Fibroblast of mammary gland (primary cell): Measurements from ENCODE around the gene SPINDOC.
A peak's percentile ranks its signal among the peaks of the same experiment; 100 is the strongest.

Source experiments
- DNase-seq: peaks from one replicate; pipeline ENCODE4 v3.0.0-alpha.2; 2010; ENCODE audit warnings: low read depth
- H3K4me3 ChIP-seq: 2 replicates; pipeline ENCODE4 v1.5.1; 2011; ENCODE audit warnings: low read depth, mild to moderate bottlenecking, low read length, moderate library complexity; ENCODE audit not compliant: control insufficient read depth
- CTCF ChIP-seq: conservative IDR thresholded peaks from 2 replicates; pipeline ENCODE4 v1.5.1; 2011; ENCODE audit warnings: low read depth, low read length, inconsistent platforms; ENCODE audit not compliant: control insufficient read depth, insufficient read depth

SPINDOC gene

GRCh38 chr11:63845303-63845702, 32.0 kb downstream of the SPINDOC start:
- TF ChIP-seq CTCF = no peak
- no peak overlapping the region for H3K4me3 ChIP-seq
- peak; percentile 86 for DNase-seq

- TF ChIP-seq CTCF = no peak
- no peak for DNase-seq
- no peak overlapping the region for H3K4me3 ChIP-seq
These were observed 32.7 kb downstream of the SPINDOC start for GRCh38 chr11:63845911-63846310.

DNA sequence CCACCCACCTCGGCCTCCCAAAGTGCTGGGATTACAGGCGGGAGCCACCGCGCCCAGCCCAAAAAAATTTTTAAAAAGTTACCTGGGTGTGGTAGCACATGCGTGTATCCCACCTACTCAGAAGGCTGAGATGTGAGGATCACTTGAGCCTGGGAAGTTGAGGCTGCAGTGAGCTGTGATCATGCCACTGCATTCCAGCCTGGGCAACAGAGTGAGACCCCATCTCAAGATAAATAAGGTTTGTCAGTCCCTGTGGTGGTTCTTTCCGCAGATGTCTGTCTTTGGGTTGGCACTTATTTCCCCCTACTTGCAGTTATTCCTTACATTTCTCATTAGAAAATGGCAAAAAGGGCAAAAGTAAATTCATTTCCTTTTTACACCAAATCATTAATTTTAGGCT, 33.6 kb downstream of the SPINDOC start:
- TF ChIP-seq CTCF = no peak
- no peak overlapping the region for H3K4me3 ChIP-seq
- no peak for DNase-seq

GRCh38 chr11:63847363-63847762, 34.1 kb downstream of the SPINDOC start:
- H3K4me3 ChIP-seq = no peak overlapping the region
- no peak for TF ChIP-seq CTCF
- DNase-seq = no peak

GRCh38 chr11:63849691-63850090, 36.4 kb downstream of the SPINDOC start:
- TF ChIP-seq CTCF = no peak
- H3K4me3 ChIP-seq = no peak overlapping the region
- DNase-seq = no peak

GRCh38 chr11:63850920-63851319, 37.7 kb downstream of the SPINDOC start:
- no peak for TF ChIP-seq CTCF
- DNase-seq = no peak
- no peak overlapping the region for H3K4me3 ChIP-seq

DNA sequence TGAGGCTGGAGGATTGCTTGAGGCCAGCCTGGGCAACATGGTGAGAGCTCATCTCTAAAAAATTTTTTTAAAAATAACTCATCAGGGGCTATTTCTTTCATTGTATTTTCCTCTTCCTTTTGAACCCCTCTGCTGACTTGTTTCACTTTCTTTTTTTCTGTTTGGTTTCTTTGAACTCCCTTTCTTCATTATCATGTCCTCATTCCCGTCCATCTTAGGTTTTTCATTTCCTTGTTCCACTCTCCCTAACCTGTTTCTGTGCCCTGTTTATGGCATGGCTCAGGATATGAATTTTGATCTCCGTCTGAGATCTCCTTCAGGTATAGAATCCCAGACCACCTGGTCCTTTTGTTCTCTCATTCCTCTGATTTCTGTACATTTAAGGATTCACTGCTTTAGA, 38.1 kb downstream of the SPINDOC start:
- no peak for TF ChIP-seq CTCF
- no peak overlapping the region for H3K4me3 ChIP-seq
- DNase-seq = no peak
